Measurements from ENCODE around the gene POMGNT1.

POMGNT1 gene

DNA sequence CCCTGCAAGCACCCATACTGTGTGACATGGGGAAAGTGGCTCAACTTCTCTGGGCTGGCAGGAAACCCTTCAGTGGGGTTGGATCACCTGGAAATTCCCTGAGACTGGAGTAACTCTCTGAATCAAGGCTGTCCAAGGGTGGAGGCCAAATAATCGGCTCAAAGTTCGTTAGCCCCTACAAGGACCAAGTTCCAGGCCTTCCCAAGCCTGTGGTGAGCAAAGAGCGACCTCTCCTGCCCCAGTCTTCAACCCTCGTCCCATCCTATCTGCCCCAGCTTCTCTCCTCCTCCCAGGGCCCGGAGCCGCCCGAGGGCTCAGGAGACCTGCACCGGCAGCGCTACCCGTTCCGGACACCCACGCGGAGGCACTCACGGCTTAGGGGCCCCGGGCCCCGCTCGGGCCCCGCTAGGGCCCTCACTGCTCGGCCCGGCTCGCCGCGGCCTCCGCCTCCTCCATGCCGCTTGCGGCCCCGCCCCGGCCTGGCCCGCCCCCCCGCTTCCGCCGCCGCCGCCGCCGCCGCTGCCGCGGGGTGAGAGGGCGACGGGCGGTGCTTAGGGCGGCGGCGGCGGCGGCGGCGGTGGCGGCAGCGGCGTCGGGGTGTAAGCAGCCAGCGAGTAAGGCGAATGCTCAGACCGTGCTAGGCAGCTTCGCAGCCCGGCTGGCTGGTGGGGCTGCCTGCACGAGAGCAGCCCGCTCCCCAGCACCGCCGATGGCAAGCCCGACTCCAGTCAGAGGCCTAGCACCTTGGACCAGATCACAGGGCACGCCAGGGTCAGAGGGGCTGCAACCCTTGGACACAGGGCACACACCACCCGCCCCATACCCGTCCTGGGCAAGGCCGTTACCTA, at the start of gene POMGNT1 (continued):
- TF ChIP-seq ZNF24 (tag by site-specific recombination; IDR thresholded peaks at IDR 0.05) (peak; percentile 17; the same call in 1 of the 2 replicates), ZSCAN16 (tag by site-specific recombination; IDR thresholded peaks at IDR 0.05) (peak; percentile 25; the same call in 1 of the 2 replicates), PATZ1 (tag by site-specific recombination; IDR thresholded peaks at IDR 0.05) (peak; percentile 24; the same call in 1 of the 2 replicates), ZNF626 (tag by site-specific recombination; IDR thresholded peaks at IDR 0.05) (no peak), SP2 (tag by site-specific recombination; IDR thresholded peaks at IDR 0.05) (peak; percentile 24; the same call in 1 of the 2 replicates), KLF8 (tag by site-specific recombination; IDR thresholded peaks at IDR 0.05) (0 out of 2 replicates have a peak, but pooled peaks have one; percentile 12), KLF9 (tag by site-specific recombination; IDR thresholded peaks at IDR 0.05; ENCODE audit: low read depth) (peak; percentile 35; the same call in 1 of the 2 replicates), ZNF768 (tag by site-specific recombination; IDR thresholded peaks at IDR 0.05) (peak; percentile 97; the same call in 1 of the 2 replicates), ZNF121 (tag by site-specific recombination; IDR thresholded peaks at IDR 0.05) (0 out of 2 replicates have a peak, but pooled peaks have one; percentile 17), ZNF501 (tag by site-specific recombination; IDR thresholded peaks at IDR 0.05) (0 out of 2 replicates have a peak, but pooled peaks have one; percentile 6), ZBTB20 (tag by site-specific recombination; IDR thresholded peaks at IDR 0.05) (peak; percentile 85; the same call in 1 of the 2 replicates), ZNF10 (tag by site-specific recombination; IDR thresholded peaks at IDR 0.05) (0 out of 2 replicates have a peak, but pooled peaks have one; percentile 6), ZEB2 (tag by site-specific recombination; IDR thresholded peaks at IDR 0.05) (no peak), GFI1B (tag by site-specific recombination; IDR thresholded peaks at IDR 0.05) (no peak), ZNF704 (tag by site-specific recombination; IDR thresholded peaks at IDR 0.05) (no peak), ZNF223 (tag by site-specific recombination; IDR thresholded peaks at IDR 0.05) (no peak), RBAK (tag by site-specific recombination; IDR thresholded peaks at IDR 0.05) (no peak), ZNF560 (tag by site-specific recombination; IDR thresholded peaks at IDR 0.05; ENCODE audit: borderline replicate concordance) (0 out of 2 replicates have a peak, but pooled peaks have one; percentile 26), CTCF (tag by site-specific recombination; IDR thresholded peaks at IDR 0.05) (peak; percentile 69), REPIN1 (tag by site-specific recombination; IDR thresholded peaks at IDR 0.05; ENCODE audit: low read depth) (0 out of 2 replicates have a peak, but pooled peaks have one; percentile 18), ZBTB17 (tag by site-specific recombination; IDR thresholded peaks at IDR 0.05) (peak; percentile 14; the same call in 1 of the 2 replicates), YY1 (tag by site-specific recombination; IDR thresholded peaks at IDR 0.05) (peak; percentile 41; the same call in 1 of the 2 replicates)
- TF ChIP-seq, protein P1, sequence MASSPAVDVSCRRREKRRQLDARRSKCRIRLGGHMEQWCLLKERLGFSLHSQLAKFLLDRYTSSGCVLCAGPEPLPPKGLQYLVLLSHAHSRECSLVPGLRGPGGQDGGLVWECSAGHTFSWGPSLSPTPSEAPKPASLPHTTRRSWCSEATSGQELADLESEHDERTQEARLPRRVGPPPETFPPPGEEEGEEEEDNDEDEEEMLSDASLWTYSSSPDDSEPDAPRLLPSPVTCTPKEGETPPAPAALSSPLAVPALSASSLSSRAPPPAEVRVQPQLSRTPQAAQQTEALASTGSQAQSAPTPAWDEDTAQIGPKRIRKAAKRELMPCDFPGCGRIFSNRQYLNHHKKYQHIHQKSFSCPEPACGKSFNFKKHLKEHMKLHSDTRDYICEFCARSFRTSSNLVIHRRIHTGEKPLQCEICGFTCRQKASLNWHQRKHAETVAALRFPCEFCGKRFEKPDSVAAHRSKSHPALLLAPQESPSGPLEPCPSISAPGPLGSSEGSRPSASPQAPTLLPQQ (tag by site-specific recombination; IDR thresholded peaks at IDR 0.05) = peak; percentile 50; the same call in 1 of the 2 replicates
- TF ChIP-seq, protein P2, sequence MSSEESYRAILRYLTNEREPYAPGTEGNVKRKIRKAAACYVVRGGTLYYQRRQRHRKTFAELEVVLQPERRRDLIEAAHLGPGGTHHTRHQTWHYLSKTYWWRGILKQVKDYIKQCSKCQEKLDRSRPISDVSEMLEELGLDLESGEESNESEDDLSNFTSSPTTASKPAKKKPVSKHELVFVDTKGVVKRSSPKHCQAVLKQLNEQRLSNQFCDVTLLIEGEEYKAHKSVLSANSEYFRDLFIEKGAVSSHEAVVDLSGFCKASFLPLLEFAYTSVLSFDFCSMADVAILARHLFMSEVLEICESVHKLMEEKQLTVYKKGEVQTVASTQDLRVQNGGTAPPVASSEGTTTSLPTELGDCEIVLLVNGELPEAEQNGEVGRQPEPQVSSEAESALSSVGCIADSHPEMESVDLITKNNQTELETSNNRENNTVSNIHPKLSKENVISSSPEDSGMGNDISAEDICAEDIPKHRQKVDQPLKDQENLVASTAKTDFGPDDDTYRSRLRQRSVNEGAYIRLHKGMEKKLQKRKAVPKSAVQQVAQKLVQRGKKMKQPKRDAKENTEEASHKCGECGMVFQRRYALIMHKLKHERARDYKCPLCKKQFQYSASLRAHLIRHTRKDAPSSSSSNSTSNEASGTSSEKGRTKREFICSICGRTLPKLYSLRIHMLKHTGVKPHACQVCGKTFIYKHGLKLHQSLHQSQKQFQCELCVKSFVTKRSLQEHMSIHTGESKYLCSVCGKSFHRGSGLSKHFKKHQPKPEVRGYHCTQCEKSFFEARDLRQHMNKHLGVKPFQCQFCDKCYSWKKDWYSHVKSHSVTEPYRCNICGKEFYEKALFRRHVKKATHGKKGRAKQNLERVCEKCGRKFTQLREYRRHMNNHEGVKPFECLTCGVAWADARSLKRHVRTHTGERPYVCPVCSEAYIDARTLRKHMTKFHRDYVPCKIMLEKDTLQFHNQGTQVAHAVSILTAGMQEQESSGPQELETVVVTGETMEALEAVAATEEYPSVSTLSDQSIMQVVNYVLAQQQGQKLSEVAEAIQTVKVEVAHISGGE (tag by site-specific recombination; conservative IDR thresholded peaks at IDR 0.05; ENCODE audit: low read depth) = 0 out of 2 replicates have a peak, but pooled peaks have one; percentile 28
